Large intestine (tissue), 12 donors: ENCODE data around the gene DCHS1. TPM values are rescaled to one million over a fixed set of nuclear protein-coding genes. Genes with fewer than 3 reads are reported as not detected.
"Not testable (repeated sequence)": the region's sequence is repeated elsewhere in the genome, so short reads cannot be mapped to it uniquely, and the experiment has no call there.

Experiments used
- DNase-seq, 2 donors: peaks; one replicate each; pipeline versions ENCODE4 v3.0.0 to v3.0.0-alpha.2; 2013
- H3K27ac ChIP-seq: one replicate; pipeline ENCODE4 v1.5.1; 2013; ENCODE audit warnings: low read length
- H3K27me3 ChIP-seq: 2 replicates; pipeline ENCODE4 v1.6.1; 2013; ENCODE audit warnings: low read length; ENCODE audit not compliant: control insufficient read depth, insufficient read depth
- H3K36me3 ChIP-seq: 2 replicates; pipeline ENCODE4 v1.6.1; 2013; ENCODE audit warnings: low read length; ENCODE audit not compliant: control insufficient read depth, insufficient read depth
- H3K4me1 ChIP-seq: one replicate; pipeline ENCODE4 v1.6.1; 2013; ENCODE audit warnings: low read length; ENCODE audit not compliant: control insufficient read depth, insufficient read depth
- H3K4me3 ChIP-seq: one replicate; pipeline ENCODE4 v1.5.1; 2013; ENCODE audit warnings: low read length
- H3K9me3 ChIP-seq: one replicate; pipeline ENCODE4 v1.6.1; 2013; ENCODE audit warnings: mild to moderate bottlenecking, low read depth, low read length, moderate library complexity; ENCODE audit not compliant: control insufficient read depth
- WGBS: methylation state at CpG from one replicate; pipeline ENCODE4 v1.1.5; 2013; ENCODE audit warnings: low lambda C conversion rate; ENCODE audit not compliant: insufficient coverage; 5-methylcytosine and 5-hydroxymethylcytosine counted together
- long read RNA-seq, 11 donors: transcript quantifications; one replicate each; lab custom pipeline, GENCODE V29; 2026
- polyA plus RNA-seq: library from polyadenylated mRNA; unstranded; fragments of 120-200 nt; gene quantifications from one replicate; pipeline ENCODE4 v1.2.1, GENCODE V29; 2013

DCHS1 gene
- 17.1 TPM for polyA plus RNA-seq
- long read RNA-seq, donor 1 = 0 reads
- long read RNA-seq, donor 2, partial matches to known transcripts = 32 of 32 reads
- long read RNA-seq, donor 2, other reads (novel, unspliced or antisense) = 0 of 32 reads
- long read RNA-seq, donor 3 = 0 reads
- long read RNA-seq, donor 4 = 0 reads
- long read RNA-seq, donor 5 = 0 reads
- long read RNA-seq, donor 6 = 0 reads
- long read RNA-seq, donor 7 = 0 reads
- long read RNA-seq, donor 8 = 0 reads
- long read RNA-seq, donor 9 = 0 reads
- long read RNA-seq, donor 10 = 0 reads
- long read RNA-seq, donor 11 = 0 reads

- H3K27me3 ChIP-seq = peaks cover 52% of the 10 kb centered on the region
- H3K9me3 ChIP-seq = no peaks in the 10 kb centered on the region
- DNase-seq = peak in 1 of 2 donors; percentile 26
- peak within 1 kb of the TSS; percentile 50 for H3K4me3 ChIP-seq
- H3K27ac ChIP-seq = peak within 1 kb of the TSS; percentile 69
- no peaks in the 10 kb centered on the region for H3K36me3 ChIP-seq
- no peaks in the 10 kb centered on the region for H3K4me1 ChIP-seq
- whole genome bisulfite sequencing = 14% methylated on average over 15 of the region's 56 CpGs
Measured at GRCh38 chr11:6655790-6656583, at the start of gene DCHS1. Gene DCHS1 (minus strand): TSS chr11:6655809. CDS start chr11:6641613, 14,196 bp downstream.

- Histone ChIP-seq H3K4me1 (no peaks in the 10 kb centered on the region), H3K36me3 (no peaks in the 10 kb centered on the region), H3K4me3 (no peak overlapping the region), H3K9me3 (no peaks in the 10 kb centered on the region), H3K27me3 (no peaks in the 10 kb centered on the region), H3K27ac (no peak overlapping the region)
- 80% methylated on average over 1 of the region's 2 CpGs for WGBS
- peak; percentile 34 to 39 for DNase-seq
Measured at GRCh38 chr11:6703247-6704063, 47.8 kb upstream of the DCHS1 start.

- H3K9me3 ChIP-seq, H3K27ac ChIP-seq, H3K4me3 ChIP-seq, H3K4me1 ChIP-seq, DNase-seq, H3K36me3 ChIP-seq, H3K27me3 ChIP-seq: not testable (repeated sequence)
- no CpG with 5 or more reads among the region's 3 CpGs for WGBS
Measured at GRCh38 chr11:6701955-6702354, 46.3 kb upstream of the DCHS1 start.

GRCh38 chr11:6695377-6695776 is 39.8 kb upstream of the DCHS1 start:
- Histone ChIP-seq H3K9me3 (no peaks in the 10 kb centered on the region), H3K4me3 (no peak overlapping the region), H3K27ac (no peak overlapping the region), H3K4me1 (no peaks in the 10 kb centered on the region), H3K36me3 (no peaks in the 10 kb centered on the region), H3K27me3 (no peaks in the 10 kb centered on the region)
- DNase-seq = no peak
- no CpG with 5 or more reads among the region's 1 CpG for WGBS

- Histone ChIP-seq H3K9me3 (no peaks in the 10 kb centered on the region), H3K4me3 (no peak overlapping the region), H3K4me1 (no peaks in the 10 kb centered on the region), H3K36me3 (no peaks in the 10 kb centered on the region), H3K27ac (no peak overlapping the region), H3K27me3 (no peaks in the 10 kb centered on the region)
- no peak for DNase-seq
- WGBS = no CpG with 5 or more reads among the region's 1 CpG
Measured at GRCh38 chr11:6694229-6694535, 38.6 kb upstream of the DCHS1 start.

- peak in 1 of 2 donors; percentile 4 for DNase-seq
- no peaks in the 10 kb centered on the region for H3K36me3 ChIP-seq
- H3K27ac ChIP-seq = no peak overlapping the region
- no peaks in the 10 kb centered on the region for H3K9me3 ChIP-seq
- H3K4me3 ChIP-seq = no peak overlapping the region
- WGBS = no CpG with 5 or more reads among the region's 1 CpG
- H3K4me1 ChIP-seq = no peaks in the 10 kb centered on the region
- no peaks in the 10 kb centered on the region for H3K27me3 ChIP-seq
Measured at GRCh38 chr11:6693342-6694228, 38.0 kb upstream of the DCHS1 start.

- Histone ChIP-seq H3K4me3 (no peak overlapping the region), H3K27me3 (no peaks in the 10 kb centered on the region), H3K4me1 (no peaks in the 10 kb centered on the region), H3K9me3 (no peaks in the 10 kb centered on the region), H3K27ac (no peak overlapping the region), H3K36me3 (no peaks in the 10 kb centered on the region)
- no peak for DNase-seq
Measured at GRCh38 chr11:6692128-6692527, 36.5 kb upstream of the DCHS1 start.

- H3K27me3 ChIP-seq, H3K4me1 ChIP-seq, H3K27ac ChIP-seq, H3K9me3 ChIP-seq, H3K36me3 ChIP-seq, H3K4me3 ChIP-seq: not testable (repeated sequence)
- WGBS = 42% methylated on average over 6 of the region's 11 CpGs
- DNase-seq = peak in 1 of 2 donors; percentile 67
Measured at GRCh38 chr11:6690431-6691132, 35.0 kb upstream of the DCHS1 start.

- Histone ChIP-seq H3K4me1 (peaks cover 2% of the 10 kb centered on the region), H3K27ac (no peak overlapping the region), H3K27me3 (no peaks in the 10 kb centered on the region), H3K4me3 (no peak overlapping the region), H3K36me3 (no peaks in the 10 kb centered on the region), H3K9me3 (no peaks in the 10 kb centered on the region)
- no CpG with 5 or more reads among the region's 4 CpGs for WGBS
- DNase-seq = no peak
Measured at GRCh38 chr11:6687876-6688275, 32.3 kb upstream of the DCHS1 start.
